ENCODE data around the gene WDR18.
A peak's percentile ranks its signal among the peaks of the same experiment; 100 is the strongest.
"Not testable (repeated sequence)": the region's sequence is repeated elsewhere in the genome, so short reads cannot be mapped to it uniquely, and the experiment has no call there.

Gene WDR18

DNA sequence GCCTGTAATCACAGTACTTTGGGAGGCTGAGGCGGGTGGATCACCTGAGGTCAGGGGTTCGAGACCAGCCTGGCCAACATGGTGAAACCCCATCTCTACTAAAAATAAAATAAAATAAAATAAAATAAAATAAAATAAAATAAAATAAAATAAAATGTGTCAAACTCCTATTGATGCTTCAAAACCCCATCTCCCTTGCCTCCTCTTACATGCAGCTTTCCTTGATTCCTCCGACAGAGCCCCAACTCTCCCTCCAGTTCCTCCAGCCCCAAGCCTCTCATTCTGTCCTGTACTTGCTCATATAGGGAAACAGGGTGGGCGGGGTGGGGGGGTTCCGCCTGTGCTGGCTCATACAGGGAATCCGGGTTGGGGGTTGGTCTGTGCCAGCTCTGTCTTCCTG, 40.9 kb downstream of the WDR18 start:
- not testable (repeated sequence) for DNase-seq

GRCh38 chr19:1025960-1026782, 42.0 kb downstream of the WDR18 start, which contains the start of gene CNN2:
Gene CNN2, plus strand, starts transcription at chr19:1026608. Its CDS starts 54 bp downstream, at chr19:1026662.
- peak; percentile 63 for DNase-seq

DNA sequence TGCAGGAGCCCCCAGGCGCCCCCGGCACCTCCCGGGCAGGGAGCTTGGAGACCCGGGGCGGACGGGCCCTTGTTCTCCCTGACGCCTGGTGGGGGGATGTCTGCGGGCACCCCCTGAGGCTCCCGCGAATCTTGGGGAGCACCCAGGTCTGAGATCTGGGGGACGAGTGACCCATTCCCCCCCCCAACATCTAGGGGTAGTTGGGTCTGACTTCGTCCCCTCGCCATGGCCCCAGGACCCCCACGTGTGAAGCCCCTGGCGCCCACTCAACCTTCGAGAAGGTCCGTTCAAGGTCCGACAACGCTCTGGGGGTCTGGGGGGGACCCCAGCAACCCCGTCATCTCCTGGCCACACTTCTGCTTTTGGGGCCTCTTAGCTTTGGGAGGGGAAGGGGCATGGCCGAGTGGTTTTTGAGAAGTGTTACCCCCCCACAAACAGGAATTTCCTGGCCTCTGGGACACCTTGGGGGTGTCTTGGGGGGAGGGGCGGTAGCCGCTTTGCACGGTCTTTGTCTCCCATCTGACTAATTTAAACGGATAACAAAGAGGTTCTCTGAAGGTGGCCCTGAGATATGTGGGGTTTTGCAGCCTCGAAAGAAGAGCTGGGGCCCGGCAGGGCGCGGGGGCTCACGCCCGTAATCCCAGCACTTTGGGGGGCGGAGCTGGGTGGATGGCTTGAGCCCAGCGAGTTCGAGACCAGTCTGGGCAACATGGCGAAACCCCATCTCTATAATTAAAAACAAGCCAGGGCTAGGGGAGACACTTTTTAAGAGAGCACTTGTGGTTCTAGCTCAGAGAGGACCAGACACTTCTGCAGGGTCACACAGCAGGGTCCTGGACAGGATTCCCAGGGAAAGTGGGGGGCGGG, 42.9 kb downstream of the WDR18 start:
- DNase-seq, result no peak

DNA sequence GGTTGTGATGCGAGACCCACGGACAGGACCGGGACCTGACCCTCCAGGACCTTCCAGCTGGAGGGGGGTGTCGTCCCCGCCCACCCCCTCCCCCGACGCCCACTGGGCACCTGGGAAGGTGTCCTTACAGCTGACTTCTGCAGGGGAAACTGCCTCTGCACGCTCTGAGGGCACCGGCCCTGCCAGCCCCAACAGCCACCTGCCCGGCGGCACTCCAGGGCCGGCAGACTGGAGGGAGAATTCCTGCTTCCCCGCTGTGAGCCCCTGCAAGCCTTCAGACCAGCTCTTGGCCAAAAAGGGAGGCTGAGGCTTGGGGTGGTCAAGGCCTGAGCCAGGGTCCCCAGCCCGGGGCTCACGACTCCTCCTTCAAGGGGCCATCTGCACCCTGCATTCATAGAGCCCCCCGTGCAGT, 43.5 kb downstream of the WDR18 start:
- no peak for DNase-seq

GRCh38 chr19:1028062-1028926, 44.1 kb downstream of the WDR18 start:
- peak; percentile 74 for DNase-seq

DNA sequence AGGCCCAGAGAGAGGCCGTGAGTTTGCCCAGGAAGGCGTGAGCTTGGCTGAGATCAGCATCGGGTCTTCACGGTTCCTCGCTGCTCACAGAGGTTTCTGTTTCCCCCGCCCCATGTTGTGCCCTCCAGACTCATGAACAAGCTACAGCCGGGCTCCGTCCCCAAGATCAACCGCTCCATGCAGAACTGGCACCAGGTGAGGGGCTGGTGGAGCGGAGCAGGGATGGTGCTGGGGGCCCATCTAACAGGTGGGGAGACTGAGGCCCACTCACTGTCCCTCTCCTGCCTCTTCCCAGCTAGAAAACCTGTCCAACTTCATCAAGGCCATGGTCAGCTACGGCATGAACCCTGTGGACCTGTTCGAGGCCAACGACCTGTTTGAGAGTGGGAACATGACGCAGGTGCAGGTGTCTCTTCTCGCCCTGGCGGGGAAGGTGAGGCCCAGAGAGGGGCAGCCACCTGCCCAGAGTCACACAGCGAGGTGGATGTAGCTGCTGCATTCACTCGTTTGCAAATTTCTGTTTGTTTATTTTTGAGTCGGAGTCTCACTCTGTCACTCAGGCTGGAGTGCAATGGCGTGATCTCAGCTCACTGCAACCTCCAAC, 48.2 kb downstream of the WDR18 start:
- DNase-seq, result no peak

DNA sequence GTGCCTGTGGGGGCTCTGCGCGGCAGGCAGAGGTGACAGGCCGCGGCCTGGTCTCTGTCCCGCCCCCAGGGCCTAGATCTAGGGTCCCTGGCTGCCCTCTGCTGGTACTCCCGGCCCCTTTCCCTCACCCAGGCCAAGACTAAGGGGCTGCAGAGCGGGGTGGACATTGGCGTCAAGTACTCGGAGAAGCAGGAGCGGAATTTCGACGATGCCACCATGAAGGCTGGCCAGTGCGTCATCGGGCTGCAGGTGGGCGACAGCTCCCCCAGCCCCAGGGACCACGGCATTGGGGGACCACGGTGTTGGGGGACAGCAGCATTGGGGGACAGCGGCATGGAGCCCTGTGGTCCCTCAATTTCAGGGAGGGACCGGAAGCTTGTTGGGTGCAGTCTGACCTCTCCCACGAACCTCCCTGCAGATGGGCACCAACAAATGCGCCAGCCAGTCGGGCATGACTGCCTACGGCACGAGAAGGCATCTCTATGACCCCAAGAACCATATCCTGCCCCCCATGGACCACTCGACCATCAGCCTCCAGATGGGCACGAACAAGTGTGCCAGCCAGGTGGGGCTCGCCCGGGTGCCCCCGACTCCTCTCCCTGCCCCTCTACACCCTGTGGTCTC, 52.0 kb downstream of the WDR18 start:
- DNase-seq, result no peak

DNA sequence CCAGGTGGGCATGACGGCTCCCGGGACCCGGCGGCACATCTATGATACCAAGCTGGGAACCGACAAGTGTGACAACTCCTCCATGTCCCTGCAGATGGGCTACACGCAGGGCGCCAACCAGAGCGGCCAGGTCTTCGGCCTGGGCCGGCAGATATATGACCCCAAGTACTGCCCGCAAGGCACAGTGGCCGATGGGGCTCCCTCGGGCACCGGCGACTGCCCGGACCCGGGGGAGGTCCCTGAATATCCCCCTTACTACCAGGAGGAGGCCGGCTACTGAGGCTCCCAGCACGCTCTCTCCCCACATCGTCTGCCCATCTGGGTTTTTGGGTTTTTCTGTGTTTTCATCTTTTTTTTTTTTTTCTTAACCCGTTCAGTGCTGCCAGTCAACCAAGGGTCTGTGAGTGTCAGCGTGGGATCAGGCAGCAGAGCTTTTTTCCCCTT, 53.5 kb downstream of the WDR18 start:
- no peak for DNase-seq

- DNase-seq, result no peak
These were observed 55.0 kb downstream of the WDR18 start for GRCh38 chr19:1038978-1039645.

- peak; percentile 99 for DNase-seq
These were observed 55.7 kb downstream of the WDR18 start, which contains the start of gene ABCA7 for GRCh38 chr19:1039646-1040475. Gene ABCA7, plus strand, starts transcription at chr19:1040107. Its CDS starts 1,255 bp downstream, at chr19:1041362.

GRCh38 chr19:1040476-1041271, 56.5 kb downstream of the WDR18 start:
- DNase-seq, result peak; percentile 94

GRCh38 chr19:1041272-1041834, 57.2 kb downstream of the WDR18 start:
- DNase-seq, result no peak

DNA sequence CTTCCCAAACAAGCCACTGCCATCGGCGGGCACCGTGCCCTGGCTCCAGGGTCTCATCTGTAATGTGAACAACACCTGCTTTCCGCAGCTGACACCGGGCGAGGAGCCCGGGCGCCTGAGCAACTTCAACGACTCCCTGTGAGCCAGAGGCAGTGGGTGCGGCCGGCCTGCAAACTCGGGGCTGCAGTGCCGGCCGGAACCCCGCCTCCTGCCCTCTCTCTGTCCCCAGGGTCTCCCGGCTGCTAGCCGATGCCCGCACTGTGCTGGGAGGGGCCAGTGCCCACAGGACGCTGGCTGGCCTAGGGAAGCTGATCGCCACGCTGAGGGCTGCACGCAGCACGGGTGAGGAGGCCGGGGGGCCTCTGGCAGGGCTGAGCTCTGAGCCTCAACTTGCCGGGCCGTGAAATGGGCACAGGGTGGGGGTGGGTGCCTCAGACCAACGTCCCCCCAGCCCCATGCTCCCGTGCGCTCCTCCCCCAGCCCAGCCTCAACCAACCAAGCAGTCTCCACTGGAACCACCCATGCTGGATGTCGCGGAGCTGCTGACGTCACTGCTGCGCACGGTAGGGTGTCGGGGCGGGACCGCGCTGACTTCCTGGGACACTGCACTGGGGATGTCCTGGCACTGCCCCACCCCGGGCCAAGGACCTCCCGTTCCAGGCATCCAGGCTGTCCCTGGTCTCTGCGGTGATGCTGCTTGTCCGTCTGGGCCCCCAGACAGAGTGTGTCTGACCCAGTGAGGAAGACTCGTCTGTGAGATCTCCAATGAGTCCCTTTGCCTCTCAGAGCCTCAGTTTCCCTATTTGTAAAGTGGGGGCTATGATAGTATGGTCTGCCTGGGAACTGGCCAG, 57.9 kb downstream of the WDR18 start:
- no peak for DNase-seq

GRCh38 chr19:1042689-1043511, 58.8 kb downstream of the WDR18 start:
- DNase-seq, result no peak

All from CD4-positive, alpha-beta T cell treated with Interleukin-21 for 1 hour (primary cell).